Spleen (tissue), 11 donors: ENCODE results near the gene FGF5. TPM values are rescaled to one million over a fixed set of nuclear protein-coding genes. Genes with fewer than 3 reads are reported as not detected.

Source experiments
- DNase-seq: peaks from one replicate; pipeline ENCODE4 v3.0.0-alpha.2; 2020
- H3K27ac ChIP-seq, 8 donors: fragments of 200-600 bp; sonication (generic) in 7 of 8; 1 replicate in 4 of 8; 2 replicates in 4 of 8; pipeline versions ENCODE4 v1.5.0 to v1.8.0; 2016 to 2021; ENCODE audit warnings: inconsistent platforms in 4 of 8, mild to moderate bottlenecking in 4 of 8, moderate library complexity in 1 of 8
- H3K27me3 ChIP-seq, 7 donors: fragments of 200-600 bp; sonication (generic) in 6 of 7; replicated peaks in 1 of 7; 1 replicate in 4 of 7; 2 replicates in 3 of 7; pipeline versions ENCODE4 v1.5.0 to v1.8.0; 2016 to 2021; ENCODE audit warnings: inconsistent platforms in 3 of 7, mild to moderate bottlenecking in 1 of 7
- H3K36me3 ChIP-seq, 6 donors: fragments of 200-600 bp; sonication (generic) in 5 of 6; 1 replicate in 4 of 6; 2 replicates in 2 of 6; pipeline versions ENCODE4 v1.5.0 to v1.8.0; 2016 to 2021; ENCODE audit warnings: inconsistent platforms in 2 of 6
- H3K4me1 ChIP-seq, 6 donors: fragments of 200-600 bp; sonication (generic) in 5 of 6; 1 replicate in 3 of 6; 2 replicates in 3 of 6; pipeline versions ENCODE4 v1.5.0 to v1.8.0; 2016 to 2021; ENCODE audit warnings: inconsistent platforms in 3 of 6
- H3K4me3 ChIP-seq, 8 donors: fragments of 200-600 bp; sonication (generic) in 7 of 8; 1 replicate in 4 of 8; 2 replicates in 4 of 8; pipeline versions ENCODE4 v1.5.0 to v1.8.0; 2016 to 2021; ENCODE audit warnings: inconsistent platforms in 4 of 8, mild to moderate bottlenecking in 4 of 8, moderate library complexity in 2 of 8
- H3K9me3 ChIP-seq, 8 donors: fragments of 200-600 bp; sonication (generic) in 7 of 8; 1 replicate in 4 of 8; 2 replicates in 4 of 8; pipeline versions ENCODE4 v1.5.0 to v1.8.0; 2016 to 2021; ENCODE audit warnings: inconsistent platforms in 4 of 8
- POLR2A ChIP-seq, 3 donors: fragments of 450-650 bp; IDR thresholded peaks; one replicate each; pipeline ENCODE4 v1.5.1; 2017; ENCODE audit warnings: antibody characterized with exemption in 3 of 3, mild to moderate bottlenecking in 1 of 3
- POLR2AphosphoS5 ChIP-seq, 3 donors: sonication (generic); formaldehyde crosslinking; IDR thresholded peaks; one replicate each; pipeline ENCODE4 v1.5.1; 2017; ENCODE audit warnings: antibody characterized with exemption in 3 of 3
- WGBS, 5 donors: extraction: QIAGEN DNeasy Blood & Tissue Kit in 3 of 5; methylation state at CpG; one replicate each; pipeline versions ENCODE4 v1.1.5 to v1.1.7; 2013 to 2018; 5-methylcytosine and 5-hydroxymethylcytosine counted together
- intact Hi-C: fragments of 100-400 bp; cut with DNase I; formaldehyde crosslinking; loops from one replicate; pipeline ENCODE4 v1.15.0; 2023; ENCODE audit warnings: low total_unique reads
- polyA plus RNA-seq, 3 donors: library from polyadenylated mRNA; stranded (reverse); fragments of 200-250 nt; gene quantifications; one replicate each; pipeline ENCODE4 v1.2.1, GENCODE V29; 2013
- total RNA-seq, 7 donors: library from RNA; depleted of rRNA in 3 of 7; stranded (reverse); fragments of >200 nt in 3 of 7; fragmentation: NEBNext Ultra II Directional in 4 of 7; extraction: Animal tissue kit (Norgen Biotek cat#: 25700) in 4 of 7; gene quantifications; one replicate each; pipeline versions ENCODE4 v1.1.0 to v1.2.1, GENCODE V29; 2016 to 2021
- TF ChIP-seq, protein P1 (sequence below), 11 experiments: fragments of 200-600 bp in 7 of 11; fragments of 450-650 bp in 4 of 11; sonication (generic) in 4 of 11; IDR thresholded peaks in 8 of 11; conservative IDR thresholded peaks in 3 of 11; 1 replicate in 7 of 11; 2 replicates in 4 of 11; pipeline versions ENCODE4 v1.4.0 to v1.8.0; 2016 to 2021; ENCODE audit warnings: antibody characterized with exemption in 11 of 11, inconsistent platforms in 4 of 11, mild to moderate bottlenecking in 1 of 11
- donor health status: healthy with polysubstance abuse.
- donor health status: DM: no; HTN: no; CAD: no; lungs with moderate emphysema.
- donor health status: DM: no; HTN: no; CAD: no.
- donor health status: Bipolar disorder and iron deficiency.
- donor health status: healthy.
- donor health status: DM: no; HTN: no; CAD: no.
- donor health status: DM: yes; HTN: yes; CAD: no.

Gene FGF5
- total and polyA plus RNA-seq, 10 donors: 0.06 TPM; not detected in 9

DNA sequence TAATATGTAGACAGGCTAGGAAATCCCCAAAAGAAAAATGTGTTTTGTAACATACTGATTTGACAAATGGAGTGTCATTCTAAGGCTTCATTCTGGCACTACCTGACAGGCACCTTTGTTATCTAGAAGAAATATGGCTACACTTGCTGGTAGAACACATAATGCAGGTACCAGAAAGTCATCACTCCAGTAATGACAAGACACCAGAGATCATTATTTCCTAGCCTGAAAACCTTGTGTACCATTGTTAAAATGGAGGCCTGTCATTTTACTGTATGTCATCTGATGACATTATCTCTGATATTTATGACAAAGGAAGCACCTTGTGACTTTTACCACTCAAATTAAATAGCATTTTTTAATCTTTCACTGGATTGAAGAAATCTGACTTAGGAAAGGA is 13.5 kb upstream of the FGF5 start:
- Histone ChIP-seq H3K4me3 (no peak overlapping the region), H3K4me1 (no peaks in the 10 kb centered on the region), H3K9me3 (no peaks in the 10 kb centered on the region), H3K36me3 (no peaks in the 10 kb centered on the region), H3K27me3 (peaks cover 0 to 24% (median 0%) of the 10 kb centered on the region in 7 donors), H3K27ac (no peak overlapping the region)
- intact Hi-C loops: no loop called here
- TF ChIP-seq POLR2A (IDR thresholded peaks at IDR 0.05) (no peak), POLR2AphosphoS5 (IDR thresholded peaks at IDR 0.05) (no peak)
- TF ChIP-seq, protein P1, sequence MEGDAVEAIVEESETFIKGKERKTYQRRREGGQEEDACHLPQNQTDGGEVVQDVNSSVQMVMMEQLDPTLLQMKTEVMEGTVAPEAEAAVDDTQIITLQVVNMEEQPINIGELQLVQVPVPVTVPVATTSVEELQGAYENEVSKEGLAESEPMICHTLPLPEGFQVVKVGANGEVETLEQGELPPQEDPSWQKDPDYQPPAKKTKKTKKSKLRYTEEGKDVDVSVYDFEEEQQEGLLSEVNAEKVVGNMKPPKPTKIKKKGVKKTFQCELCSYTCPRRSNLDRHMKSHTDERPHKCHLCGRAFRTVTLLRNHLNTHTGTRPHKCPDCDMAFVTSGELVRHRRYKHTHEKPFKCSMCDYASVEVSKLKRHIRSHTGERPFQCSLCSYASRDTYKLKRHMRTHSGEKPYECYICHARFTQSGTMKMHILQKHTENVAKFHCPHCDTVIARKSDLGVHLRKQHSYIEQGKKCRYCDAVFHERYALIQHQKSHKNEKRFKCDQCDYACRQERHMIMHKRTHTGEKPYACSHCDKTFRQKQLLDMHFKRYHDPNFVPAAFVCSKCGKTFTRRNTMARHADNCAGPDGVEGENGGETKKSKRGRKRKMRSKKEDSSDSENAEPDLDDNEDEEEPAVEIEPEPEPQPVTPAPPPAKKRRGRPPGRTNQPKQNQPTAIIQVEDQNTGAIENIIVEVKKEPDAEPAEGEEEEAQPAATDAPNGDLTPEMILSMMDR (IDR thresholded peaks at IDR 0.05 in 8 of 11, conservative IDR thresholded peaks at IDR 0.05 in 3 of 11): no peak
- DNase-seq: no peak

DNA sequence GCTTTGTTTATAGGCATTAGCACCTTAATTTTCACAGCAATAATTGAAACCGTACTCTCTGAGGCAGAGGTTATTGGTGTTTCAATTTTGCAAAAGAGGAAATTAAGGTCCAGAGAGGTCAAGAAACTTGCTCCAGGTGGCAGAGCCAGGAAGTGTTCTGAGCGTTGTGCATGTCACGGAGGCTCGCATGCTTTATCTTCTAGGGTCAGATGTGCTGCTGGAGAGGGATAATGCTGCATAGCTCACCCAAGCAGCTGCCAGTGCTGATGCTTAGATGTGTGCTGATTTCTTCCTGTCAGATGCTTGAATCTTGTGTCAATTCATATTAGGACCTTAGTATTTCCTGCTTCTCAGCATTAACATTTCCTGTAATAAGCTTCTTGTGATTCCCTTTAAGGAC is 13.0 kb upstream of the FGF5 start:
- DNase-seq: no peak
- intact Hi-C loops: no loop called here
- Histone ChIP-seq H3K4me3 (no peak overlapping the region), H3K36me3 (no peaks in the 10 kb centered on the region), H3K4me1 (no peaks in the 10 kb centered on the region), H3K9me3 (no peaks in the 10 kb centered on the region), H3K27ac (no peak overlapping the region), H3K27me3 (peaks cover 0 to 29% (median 0%) of the 10 kb centered on the region in 7 donors)
- 55 to 70% (median 62%) methylated on average over 4 of the region's 4 CpGs for WGBS, 5 donors
- no peak for TF ChIP-seq POLR2A (IDR thresholded peaks at IDR 0.05)
- TF ChIP-seq, protein P1 (IDR thresholded peaks at IDR 0.05 in 8 of 11, conservative IDR thresholded peaks at IDR 0.05 in 3 of 11): no peak
- no peak for TF ChIP-seq POLR2AphosphoS5 (IDR thresholded peaks at IDR 0.05)

- WGBS, 5 donors: 90 to 95% (median 92%) methylated on average over 2 of the region's 2 CpGs
- DNase-seq: no peak
- Histone ChIP-seq H3K9me3 (no peaks in the 10 kb centered on the region), H3K4me1 (no peaks in the 10 kb centered on the region), H3K36me3 (no peaks in the 10 kb centered on the region), H3K4me3 (no peak overlapping the region), H3K27ac (no peak overlapping the region), H3K27me3 (peaks cover 0 to 35% (median 0%) of the 10 kb centered on the region in 7 donors)
- intact Hi-C loops: no loop called here
- TF ChIP-seq POLR2A (IDR thresholded peaks at IDR 0.05): no peak
- TF ChIP-seq POLR2AphosphoS5 (IDR thresholded peaks at IDR 0.05): no peak
Measured at GRCh38 chr4:80254114-80254513, 12.3 kb upstream of the FGF5 start.

- H3K4me3 ChIP-seq: no peak overlapping the region
- TF ChIP-seq, protein P1 (IDR thresholded peaks at IDR 0.05 in 8 of 11, conservative IDR thresholded peaks at IDR 0.05 in 3 of 11): no peak
- no peak for TF ChIP-seq POLR2AphosphoS5 (IDR thresholded peaks at IDR 0.05)
- TF ChIP-seq POLR2A (IDR thresholded peaks at IDR 0.05): no peak
- no peak overlapping the region for H3K27ac ChIP-seq
- 75 to 86% (median 79%) methylated on average over 7 of the region's 7 CpGs for WGBS, 5 donors
- no peak for DNase-seq
- no peaks in the 10 kb centered on the region for H3K36me3 ChIP-seq
- no peaks in the 10 kb centered on the region for H3K9me3 ChIP-seq
- no peaks in the 10 kb centered on the region for H3K4me1 ChIP-seq
- intact Hi-C loops: no loop called here
- H3K27me3 ChIP-seq: peaks cover 0 to 35% (median 0%) of the 10 kb centered on the region in 7 donors
Measured at GRCh38 chr4:80255329-80256095, 11.0 kb upstream of the FGF5 start.
